ENCODE measurements around the gene ZNF644. TPM values are rescaled to one million over a fixed set of nuclear protein-coding genes. Genes with fewer than 3 reads are reported as not detected.

Gene ZNF644
- total RNA-seq, 1 donor from 2014 or later = 98.4 TPM

DNA sequence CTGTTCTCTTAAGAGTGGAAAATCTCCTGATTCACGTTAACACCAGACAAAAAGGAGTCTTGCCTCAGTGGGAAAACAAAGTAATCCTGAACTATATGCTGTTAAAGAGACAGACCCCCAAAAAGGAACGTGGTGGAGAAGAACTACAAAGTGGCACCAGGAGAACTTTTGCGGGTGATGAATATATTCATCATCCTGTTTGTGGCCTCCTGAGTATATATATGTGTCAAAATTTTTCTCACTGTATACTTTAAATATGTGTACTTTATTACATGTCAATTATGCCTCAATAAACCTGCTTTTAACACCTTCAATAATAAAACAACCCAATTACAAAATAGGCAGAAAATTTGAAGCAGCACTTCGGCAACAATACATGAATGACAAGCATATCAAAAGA is 31.1 kb downstream of the ZNF644 start:
- DNase-seq (no peak), ATAC-seq (ENCODE audit: low read depth) (no peak)
- Mint-ChIP-seq H3K27me3 (no peaks in the 10 kb centered on the region), H3K4me1 (peaks cover 94% of the 10 kb centered on the region), H3K4me3 (peak overlapping the region; percentile 42), H3K27ac (peak overlapping the region; percentile 73), H3K36me3 (ENCODE audit: low read depth) (peaks cover 61% of the 10 kb centered on the region), H3K9me3 (peaks cover 18% of the 10 kb centered on the region)
- CTCF ChIA-PET = no interaction called here
- intact Hi-C loops (cut with micrococcal nuclease) = no loop called here
- POLR2A ChIA-PET = no interaction called here
- TF ChIP-seq, protein P1, sequence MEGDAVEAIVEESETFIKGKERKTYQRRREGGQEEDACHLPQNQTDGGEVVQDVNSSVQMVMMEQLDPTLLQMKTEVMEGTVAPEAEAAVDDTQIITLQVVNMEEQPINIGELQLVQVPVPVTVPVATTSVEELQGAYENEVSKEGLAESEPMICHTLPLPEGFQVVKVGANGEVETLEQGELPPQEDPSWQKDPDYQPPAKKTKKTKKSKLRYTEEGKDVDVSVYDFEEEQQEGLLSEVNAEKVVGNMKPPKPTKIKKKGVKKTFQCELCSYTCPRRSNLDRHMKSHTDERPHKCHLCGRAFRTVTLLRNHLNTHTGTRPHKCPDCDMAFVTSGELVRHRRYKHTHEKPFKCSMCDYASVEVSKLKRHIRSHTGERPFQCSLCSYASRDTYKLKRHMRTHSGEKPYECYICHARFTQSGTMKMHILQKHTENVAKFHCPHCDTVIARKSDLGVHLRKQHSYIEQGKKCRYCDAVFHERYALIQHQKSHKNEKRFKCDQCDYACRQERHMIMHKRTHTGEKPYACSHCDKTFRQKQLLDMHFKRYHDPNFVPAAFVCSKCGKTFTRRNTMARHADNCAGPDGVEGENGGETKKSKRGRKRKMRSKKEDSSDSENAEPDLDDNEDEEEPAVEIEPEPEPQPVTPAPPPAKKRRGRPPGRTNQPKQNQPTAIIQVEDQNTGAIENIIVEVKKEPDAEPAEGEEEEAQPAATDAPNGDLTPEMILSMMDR (IDR thresholded peaks at IDR 0.05) = no peak

DNA sequence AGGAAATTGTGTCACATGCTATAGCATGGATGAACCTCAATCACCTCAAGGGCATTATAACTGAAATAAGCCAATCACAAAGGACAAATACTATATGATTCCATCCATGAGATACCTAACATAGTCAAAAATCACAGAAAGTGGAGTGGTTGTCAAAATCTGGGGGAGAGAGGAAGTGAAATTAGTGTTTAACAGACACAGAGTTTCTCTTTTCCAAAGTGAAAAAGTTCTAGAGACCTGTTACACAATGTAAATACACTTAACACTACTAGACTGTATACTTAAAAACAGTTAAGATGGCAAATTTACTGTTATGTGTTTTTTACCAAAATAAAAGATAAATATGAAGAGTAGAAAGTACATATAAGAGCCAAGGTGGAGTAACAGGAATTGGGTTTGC is 31.8 kb downstream of the ZNF644 start:
- Mint-ChIP-seq H3K4me1 (peaks cover 92% of the 10 kb centered on the region), H3K9me3 (peaks cover 12% of the 10 kb centered on the region), H3K4me3 (no peak overlapping the region), H3K27ac (peak overlapping the region; percentile 73), H3K36me3 (ENCODE audit: low read depth) (peaks cover 53% of the 10 kb centered on the region), H3K27me3 (no peaks in the 10 kb centered on the region)
- peak; percentile 34 for ATAC-seq (ENCODE audit: low read depth)
- POLR2A ChIA-PET = no interaction called here
- CTCF ChIA-PET = no interaction called here
- TF ChIP-seq, protein P1 (IDR thresholded peaks at IDR 0.05) = no peak
- intact Hi-C loops (cut with micrococcal nuclease) = loop anchor here (5.0 kb wide), 1 partner anchor 32 kb away; the partner anchor contains the start of gene ZNF644
- no peak for DNase-seq

DNA sequence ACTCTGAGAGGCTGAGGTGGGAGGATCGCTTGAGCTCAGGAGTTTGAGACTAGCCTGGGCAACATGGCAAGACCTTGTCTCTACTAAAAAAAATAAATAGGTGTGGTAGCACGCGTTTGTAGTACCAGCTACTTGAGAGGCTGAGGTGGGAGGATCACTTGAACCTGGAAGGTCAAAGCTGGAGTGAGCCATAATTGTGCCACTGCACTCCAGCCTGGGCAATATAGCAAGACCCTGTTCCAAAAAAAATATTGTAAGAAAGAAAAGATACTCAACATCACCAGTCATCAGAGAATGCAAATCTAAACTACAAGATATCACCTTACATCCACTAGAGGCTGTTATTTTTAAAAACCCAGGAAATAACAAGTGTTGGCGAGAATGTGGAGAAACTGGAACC is 32.5 kb downstream of the ZNF644 start:
- ChIA-PET CTCF (no interaction called here), POLR2A (no interaction called here)
- intact Hi-C loops (cut with micrococcal nuclease) = loop anchor here (5.0 kb wide), 1 partner anchor 33 kb away; the partner anchor contains the start of gene ZNF644
- Mint-ChIP-seq H3K4me1 (peaks cover 90% of the 10 kb centered on the region), H3K4me3 (no peak overlapping the region), H3K36me3 (ENCODE audit: low read depth) (peaks cover 49% of the 10 kb centered on the region), H3K9me3 (peaks cover 12% of the 10 kb centered on the region), H3K27ac (no peak overlapping the region), H3K27me3 (no peaks in the 10 kb centered on the region)
- TF ChIP-seq, protein P1 (IDR thresholded peaks at IDR 0.05) = no peak
- ATAC-seq (ENCODE audit: low read depth) (no peak), DNase-seq (no peak)

DNA sequence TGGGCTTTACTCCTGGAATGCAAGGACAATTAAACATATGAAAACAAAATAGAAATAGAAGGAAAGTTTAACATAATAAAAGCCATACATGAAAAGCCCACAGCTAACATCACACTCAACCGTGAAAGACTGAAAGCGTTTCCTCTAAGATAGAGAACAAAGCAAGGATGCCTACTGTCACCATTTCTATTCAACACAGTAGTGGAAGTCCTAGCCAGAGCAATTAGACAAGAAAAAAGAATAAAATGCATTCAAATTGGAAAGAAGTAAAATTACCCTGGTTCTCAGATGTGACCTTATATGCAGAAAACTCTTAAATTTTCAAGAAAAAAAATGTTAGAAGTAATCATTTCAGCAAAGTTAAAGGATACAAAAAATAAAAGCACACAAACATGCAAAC is 34.0 kb downstream of the ZNF644 start:
- ChIA-PET POLR2A (no interaction called here), CTCF (no interaction called here)
- ATAC-seq (ENCODE audit: low read depth) (no peak), DNase-seq (no peak)
- peaks cover 89% of the 10 kb centered on the region for H3K4me1 Mint-ChIP-seq
- H3K4me3 Mint-ChIP-seq = no peak overlapping the region
- H3K36me3 Mint-ChIP-seq (ENCODE audit: low read depth) = peaks cover 55% of the 10 kb centered on the region
- H3K9me3 Mint-ChIP-seq = peaks cover 12% of the 10 kb centered on the region
- intact Hi-C loops (cut with micrococcal nuclease) = loop anchor here (5.0 kb wide), 1 partner anchor 34 kb away; the partner anchor contains the start of gene ZNF644
- H3K27ac Mint-ChIP-seq = peak overlapping the region; percentile 41
- TF ChIP-seq, protein P1 (IDR thresholded peaks at IDR 0.05) = no peak
- H3K27me3 Mint-ChIP-seq = no peaks in the 10 kb centered on the region

DNA sequence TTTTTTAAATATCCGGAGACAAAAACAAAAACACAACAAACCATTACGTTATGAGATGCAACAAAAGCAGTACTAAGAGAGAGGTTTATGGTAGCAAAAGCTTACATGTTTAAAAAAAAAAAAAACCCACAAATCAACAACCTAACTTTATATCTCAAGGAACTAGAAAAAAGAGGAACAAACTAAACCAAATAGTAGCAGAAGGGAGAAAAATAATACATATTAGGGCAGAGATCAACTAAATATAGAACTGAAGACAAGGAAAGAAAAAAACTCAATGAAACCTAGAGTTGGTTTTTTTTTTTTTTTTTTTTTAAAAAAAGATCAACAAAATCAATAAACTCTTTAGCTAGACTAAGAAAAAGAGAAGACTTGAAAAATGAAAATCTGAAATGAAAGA is 34.9 kb downstream of the ZNF644 start:
- peaks cover 12% of the 10 kb centered on the region for H3K9me3 Mint-ChIP-seq
- no peak for ATAC-seq (ENCODE audit: low read depth)

More for the DNA sequence above, 34.9 kb downstream of the ZNF644 start:
- no peak for DNase-seq
- H3K4me3 Mint-ChIP-seq = peak overlapping the region; percentile 33
- intact Hi-C loops (cut with micrococcal nuclease) = loop anchor here (5.0 kb wide), 1 partner anchor 35 kb away; the partner anchor contains the start of gene ZNF644
- H3K4me1 Mint-ChIP-seq = peaks cover 85% of the 10 kb centered on the region
- CTCF ChIA-PET = no interaction called here
- H3K36me3 Mint-ChIP-seq (ENCODE audit: low read depth) = peaks cover 53% of the 10 kb centered on the region
- no peaks in the 10 kb centered on the region for H3K27me3 Mint-ChIP-seq
- H3K27ac Mint-ChIP-seq = peak overlapping the region; percentile 20
- POLR2A ChIA-PET = interaction anchor here (1.2 kb wide), 1 partner anchor 35 kb away, joined by 6 read pairs; the partner anchor contains the start of gene ZNF644
- TF ChIP-seq, protein P1 (IDR thresholded peaks at IDR 0.05) = no peak

Measured in activated B cell treated with CpG ODN at 0.5 μM for 24 hours (primary cell).